NT2/D1 (cell line): Measurements from ENCODE around the gene SCN4B.

Experiments used
- DNase-seq: peaks from one replicate; pipeline ENCODE4 v3.0.0-alpha.2; 2011; ENCODE audit warnings: low read depth, low spot score
- H3K27me3 ChIP-seq: 2 replicates; pipeline ENCODE4 v1.6.0; 2011; ENCODE audit warnings: mild to moderate bottlenecking; ENCODE audit not compliant: insufficient read length, insufficient read depth
- H3K36me3 ChIP-seq: 2 replicates; pipeline ENCODE4 v1.6.1; 2011; ENCODE audit warnings: mild to moderate bottlenecking, low read length, mixed read lengths; ENCODE audit not compliant: insufficient read depth, insufficient read length
- H3K4me1 ChIP-seq: 2 replicates; pipeline ENCODE4 v1.5.1; 2011; ENCODE audit not compliant: insufficient read depth, insufficient read length
- H3K4me3 ChIP-seq: 2 replicates; pipeline ENCODE4 v1.5.1; 2011; ENCODE audit warnings: low read depth; ENCODE audit not compliant: insufficient read length
- H3K9ac ChIP-seq: 2 replicates; pipeline ENCODE4 v1.6.0; 2011; ENCODE audit warnings: low read depth; ENCODE audit not compliant: insufficient read length
- H3K9me3 ChIP-seq: 2 replicates; pipeline ENCODE4 v1.5.1; 2011; ENCODE audit warnings: mild to moderate bottlenecking, low read length; ENCODE audit not compliant: insufficient read depth
- SUZ12 ChIP-seq: IDR thresholded peaks from 2 replicates; pipeline ENCODE4 v1.6.1; 2011; ENCODE audit not compliant: insufficient read length, insufficient read depth; ENCODE audit errors: extremely low read depth
- YY1 ChIP-seq: IDR thresholded peaks from 2 replicates; pipeline ENCODE4 v1.6.1; 2011; ENCODE audit not compliant: insufficient read length, insufficient read depth
- ZNF274 ChIP-seq: IDR thresholded peaks from 2 replicates; pipeline ENCODE4 v1.6.1; 2011; ENCODE audit warnings: mild to moderate bottlenecking, low read depth, low read length

The SCN4B gene

GRCh38 chr11:118156531-118157185 lies 4.0 kb upstream of the SCN4B start:
- Histone ChIP-seq H3K36me3 (no peaks in the 10 kb centered on the region), H3K4me3 (peak overlapping the region; percentile 8), H3K4me1 (peaks cover 17% of the 10 kb centered on the region), H3K9ac (no peak overlapping the region), H3K9me3 (no peaks in the 10 kb centered on the region), H3K27me3 (peaks cover 77% of the 10 kb centered on the region)
- no peak for DNase-seq
- TF ChIP-seq ZNF274: no peak

GRCh38 chr11:118155776-118156530 lies 3.3 kb upstream of the SCN4B start:
- no peaks in the 10 kb centered on the region for H3K36me3 ChIP-seq
- no peaks in the 10 kb centered on the region for H3K9me3 ChIP-seq
- H3K4me3 ChIP-seq: no peak overlapping the region
- TF ChIP-seq ZNF274 (no peak), YY1 (no peak)
- no peak for DNase-seq
- no peak overlapping the region for H3K9ac ChIP-seq
- H3K27me3 ChIP-seq: peaks cover 84% of the 10 kb centered on the region
- H3K4me1 ChIP-seq: peaks cover 17% of the 10 kb centered on the region

DNA sequence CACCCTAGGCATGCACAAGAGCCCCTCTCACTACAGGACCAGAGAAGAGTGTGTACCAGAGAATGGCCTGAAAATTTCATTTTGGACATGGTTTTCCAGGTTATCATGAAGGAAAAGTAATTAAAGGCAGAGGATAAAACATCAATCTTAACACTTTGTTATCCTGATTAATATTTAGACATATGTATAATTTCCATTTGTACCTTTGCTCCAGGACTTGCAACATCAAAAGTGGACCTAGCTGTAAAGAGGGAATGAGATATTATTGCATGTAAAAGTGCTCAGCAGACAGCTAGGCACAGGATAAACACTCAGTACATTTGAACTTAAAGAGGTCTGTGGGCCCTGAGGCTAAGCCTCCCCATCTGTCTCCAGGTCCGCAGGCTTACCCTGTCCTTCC lies 2.0 kb upstream of the SCN4B start:
- Histone ChIP-seq H3K9ac (no peak overlapping the region), H3K27me3 (peaks cover 92% of the 10 kb centered on the region), H3K4me1 (peaks cover 17% of the 10 kb centered on the region), H3K9me3 (no peaks in the 10 kb centered on the region), H3K36me3 (no peaks in the 10 kb centered on the region), H3K4me3 (no peak overlapping the region)
- no peak for TF ChIP-seq YY1
- TF ChIP-seq ZNF274: no peak
- no peak for TF ChIP-seq SUZ12
- DNase-seq: no peak

DNA sequence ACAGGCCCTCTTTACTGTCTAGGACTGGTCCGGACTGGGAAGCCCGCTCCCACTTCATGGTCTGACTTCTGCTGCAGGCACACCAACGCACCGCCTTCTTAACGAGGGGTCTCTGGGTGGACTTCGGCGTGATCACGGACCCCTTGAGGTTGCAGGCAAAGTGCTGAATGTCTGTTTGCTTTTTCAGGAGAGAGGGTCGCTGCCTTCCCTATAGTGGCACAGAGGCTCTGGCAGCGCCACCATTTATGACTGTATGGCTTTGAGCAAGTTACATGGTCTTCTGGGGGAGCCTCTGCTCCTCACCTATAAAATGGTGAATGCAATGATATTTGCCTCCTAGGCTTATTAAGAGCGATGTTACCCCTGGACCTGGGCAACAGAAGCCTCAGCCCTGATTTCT lies 1.4 kb upstream of the SCN4B start:
- Histone ChIP-seq H3K4me3 (no peak overlapping the region), H3K27me3 (peaks cover 86% of the 10 kb centered on the region), H3K9ac (no peak overlapping the region), H3K4me1 (peaks cover 17% of the 10 kb centered on the region), H3K9me3 (no peaks in the 10 kb centered on the region), H3K36me3 (no peaks in the 10 kb centered on the region)
- DNase-seq: no peak
- TF ChIP-seq SUZ12: no peak
- no peak for TF ChIP-seq ZNF274
- TF ChIP-seq YY1: no peak

DNA sequence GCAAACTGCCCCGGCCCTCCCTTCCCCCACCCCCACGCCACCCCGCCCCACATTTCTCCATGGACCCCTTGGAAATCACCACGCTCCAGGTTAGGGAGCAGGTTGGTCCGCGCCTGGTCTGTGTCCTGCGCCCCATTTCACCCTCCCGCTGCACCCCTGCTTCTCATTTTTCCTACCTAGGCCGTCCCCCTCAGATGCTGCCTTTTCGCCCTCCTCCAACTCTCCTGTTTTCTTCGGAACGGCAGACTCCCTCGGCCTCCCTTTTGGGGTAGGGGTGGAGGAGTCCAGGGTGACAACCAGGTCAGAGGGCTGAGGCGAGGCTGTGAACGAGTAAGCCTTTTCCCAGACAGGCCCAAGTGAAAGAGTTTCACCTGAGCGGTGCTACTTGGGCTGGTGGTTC lies 893 bp upstream of the SCN4B start:
- Histone ChIP-seq H3K4me3 (no peak overlapping the region), H3K36me3 (no peaks in the 10 kb centered on the region), H3K27me3 (peaks cover 82% of the 10 kb centered on the region), H3K9ac (peak overlapping the region; percentile 81), H3K4me1 (peaks cover 17% of the 10 kb centered on the region), H3K9me3 (no peaks in the 10 kb centered on the region)
- DNase-seq: no peak
- TF ChIP-seq YY1 (no peak), ZNF274 (no peak)

DNA sequence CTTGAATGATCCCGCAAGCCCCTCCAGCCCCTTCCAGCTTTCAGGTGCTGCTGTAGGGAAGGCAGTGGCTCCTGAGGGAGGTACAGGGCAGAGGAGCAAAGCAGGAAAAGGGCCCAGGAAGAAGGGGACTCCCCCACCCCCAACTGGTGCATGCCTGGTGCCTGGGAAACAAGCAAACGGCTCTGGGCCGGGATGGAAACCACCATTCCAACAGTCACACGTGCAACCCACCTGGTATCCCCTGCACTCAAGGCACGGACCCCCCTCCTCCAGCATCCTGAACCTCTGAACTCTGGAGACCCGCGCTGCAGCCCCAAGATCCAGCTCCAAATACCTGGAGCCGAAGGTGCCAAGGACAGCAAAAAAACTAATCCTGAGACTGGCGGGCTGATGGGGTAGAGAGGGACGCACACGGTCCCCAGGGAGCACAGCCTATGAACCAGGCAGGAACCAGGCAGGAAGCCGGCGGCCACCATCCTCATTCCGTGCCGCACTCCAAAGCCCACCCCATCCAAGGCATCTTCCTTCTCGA lies 537 bp downstream of the SCN4B start:
- Histone ChIP-seq H3K27me3 (peaks cover 67% of the 10 kb centered on the region), H3K4me1 (peaks cover 20% of the 10 kb centered on the region), H3K9ac (peak overlapping the region; percentile 81), H3K4me3 (peak overlapping the region; percentile 69), H3K9me3 (no peaks in the 10 kb centered on the region), H3K36me3 (no peaks in the 10 kb centered on the region)
- no peak for DNase-seq
- TF ChIP-seq ZNF274 (no peak), SUZ12 (no peak), YY1 (no peak)

DNA sequence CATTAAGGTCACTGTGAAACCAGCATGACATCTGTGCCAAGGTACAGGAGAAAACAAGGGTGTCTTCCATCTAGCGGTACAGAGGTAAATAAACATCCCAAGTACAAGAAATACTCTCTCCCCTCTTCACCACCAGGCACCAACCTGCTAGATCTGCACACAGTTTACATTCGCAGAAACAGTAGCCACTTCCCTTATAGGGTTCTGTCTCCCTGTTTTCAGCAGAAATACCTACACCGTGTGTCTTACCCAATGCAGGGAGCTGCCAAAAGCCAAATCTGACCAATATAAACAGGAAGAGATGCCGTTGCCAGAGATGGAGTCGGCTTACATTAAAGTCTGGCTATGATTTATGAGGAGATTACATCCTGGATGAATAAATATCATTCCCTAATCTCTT lies 1.2 kb downstream of the SCN4B start:
- Histone ChIP-seq H3K4me1 (peaks cover 16% of the 10 kb centered on the region), H3K9ac (no peak overlapping the region), H3K36me3 (no peaks in the 10 kb centered on the region), H3K27me3 (peaks cover 62% of the 10 kb centered on the region), H3K9me3 (no peaks in the 10 kb centered on the region), H3K4me3 (no peak overlapping the region)
- TF ChIP-seq YY1: no peak
- no peak for DNase-seq

GRCh38 chr11:118149493-118149892 lies 3.1 kb downstream of the SCN4B start:
- TF ChIP-seq ZNF274 (no peak), YY1 (no peak), SUZ12 (no peak)
- Histone ChIP-seq H3K4me1 (peaks cover 5% of the 10 kb centered on the region), H3K27me3 (peaks cover 52% of the 10 kb centered on the region)

More at GRCh38 chr11:118149493-118149892, 3.1 kb downstream of the SCN4B start:
- DNase-seq: no peak
- H3K9ac ChIP-seq: peak overlapping the region; percentile 42
- H3K4me3 ChIP-seq: no peak overlapping the region
- H3K9me3 ChIP-seq: no peaks in the 10 kb centered on the region
- no peaks in the 10 kb centered on the region for H3K36me3 ChIP-seq
